Ectodermal cell (in vitro differentiated cells): ENCODE measurements around the gene GALNT6.
"Not testable (repeated sequence)": the region's sequence is repeated elsewhere in the genome, so short reads cannot be mapped to it uniquely, and the experiment has no call there.

ENCODE experiments used
- H3K27ac ChIP-seq: 2 replicates; pipeline ENCODE4 v1.7.0; 2013; ENCODE audit warnings: mild to moderate bottlenecking, low read depth, low read length; ENCODE audit not compliant: insufficient read depth, poor library complexity, severe bottlenecking
- H3K27me3 ChIP-seq: 2 replicates; pipeline ENCODE4 v1.7.0; 2013; ENCODE audit warnings: mild to moderate bottlenecking, low read length; ENCODE audit not compliant: insufficient read depth, control insufficient read depth, poor library complexity, severe bottlenecking
- H3K36me3 ChIP-seq: one replicate; pipeline ENCODE4 v1.7.0; 2013; ENCODE audit warnings: low read length; ENCODE audit not compliant: control insufficient read depth, insufficient read depth
- H3K4me1 ChIP-seq: one replicate; pipeline ENCODE4 v1.7.0; 2013; ENCODE audit warnings: low read length; ENCODE audit not compliant: control insufficient read depth, insufficient read depth
- H3K4me3 ChIP-seq: 2 replicates; pipeline ENCODE4 v1.7.0; 2013; ENCODE audit warnings: low read depth, low read length, control low read depth; ENCODE audit not compliant: insufficient read depth
- H3K9me3 ChIP-seq: 2 replicates; pipeline ENCODE4 v1.7.0; 2013; ENCODE audit warnings: mild to moderate bottlenecking, low read length, moderate library complexity; ENCODE audit not compliant: control insufficient read depth
- WGBS, 2 experiments: methylation state at CpG; one replicate each; pipeline ENCODE4 v1.1.7; 2013; ENCODE audit warnings: missing lambda C conversion rate in 2 of 2; 5-methylcytosine and 5-hydroxymethylcytosine counted together

Gene GALNT6

DNA sequence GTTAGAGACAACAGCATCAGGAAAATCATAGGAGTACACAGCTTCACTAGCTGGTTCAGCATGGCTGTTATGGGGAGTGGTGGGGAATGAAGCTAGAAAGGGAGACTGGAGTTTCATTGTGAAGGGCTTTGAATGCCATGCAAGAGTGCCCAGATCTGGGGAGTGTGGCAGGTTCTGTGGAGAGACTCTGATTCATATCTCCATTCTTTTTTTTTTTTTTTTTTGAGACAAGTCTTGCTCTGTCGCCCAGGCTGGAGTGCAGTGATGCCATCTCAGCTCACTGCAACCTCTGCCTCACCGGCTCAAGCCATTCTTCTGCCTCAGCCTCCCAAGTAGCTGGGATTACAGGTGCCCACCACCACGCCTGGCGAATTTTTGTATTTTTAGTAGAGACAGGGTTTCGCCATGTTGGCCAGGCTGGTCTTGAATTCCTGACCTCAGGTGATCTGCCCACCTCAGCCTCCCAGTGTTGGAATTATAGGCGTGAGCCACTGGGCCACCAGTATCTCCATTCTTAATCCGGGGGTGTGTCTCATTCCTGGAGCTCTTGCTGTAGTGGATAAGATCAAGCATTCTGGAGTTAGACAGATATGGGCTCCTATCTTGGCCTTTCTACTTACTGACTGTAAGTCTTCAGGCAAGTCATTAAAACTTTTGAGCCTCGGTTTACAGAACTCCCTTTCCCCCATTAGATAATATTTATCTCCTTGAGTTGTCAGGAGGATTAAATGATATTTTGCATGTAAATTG is 73.0 kb downstream of the GALNT6 start:
- not testable (repeated sequence) for H3K4me3 ChIP-seq, H3K27me3 ChIP-seq, H3K36me3 ChIP-seq, H3K27ac ChIP-seq, H3K9me3 ChIP-seq
- peaks cover 22% of the 10 kb centered on the region for H3K4me1 ChIP-seq
- 92 to 94% methylated on average over 7 to 8 of the region's 8 CpGs for WGBS, 2 experiments

DNA sequence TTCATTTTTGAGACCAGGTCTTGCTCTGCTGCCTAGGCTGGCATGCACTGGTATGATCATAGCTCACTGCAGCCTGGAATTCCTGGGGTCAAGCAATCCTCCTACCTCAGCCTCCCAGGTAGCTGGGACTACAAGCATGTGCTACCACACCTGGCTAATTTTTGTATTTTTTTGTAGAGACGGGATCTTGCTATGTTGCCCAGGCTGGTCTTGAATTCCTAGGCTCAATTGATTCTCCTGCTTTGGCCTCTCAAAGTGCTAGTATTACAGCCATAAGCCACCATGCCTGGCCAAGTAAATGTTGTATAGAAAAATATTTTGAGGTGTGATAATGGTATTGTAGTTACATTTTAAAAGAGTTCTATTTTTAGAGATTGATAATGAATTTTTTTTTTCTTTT is 79.8 kb downstream of the GALNT6 start:
- Histone ChIP-seq H3K27ac (no peak overlapping the region), H3K4me1 (no peaks in the 10 kb centered on the region), H3K4me3 (no peak overlapping the region), H3K27me3 (no peaks in the 10 kb centered on the region), H3K9me3 (no peaks in the 10 kb centered on the region), H3K36me3 (no peaks in the 10 kb centered on the region)
- 96 to 100% methylated on average over 1 of the region's 1 CpG for WGBS, 2 experiments

DNA sequence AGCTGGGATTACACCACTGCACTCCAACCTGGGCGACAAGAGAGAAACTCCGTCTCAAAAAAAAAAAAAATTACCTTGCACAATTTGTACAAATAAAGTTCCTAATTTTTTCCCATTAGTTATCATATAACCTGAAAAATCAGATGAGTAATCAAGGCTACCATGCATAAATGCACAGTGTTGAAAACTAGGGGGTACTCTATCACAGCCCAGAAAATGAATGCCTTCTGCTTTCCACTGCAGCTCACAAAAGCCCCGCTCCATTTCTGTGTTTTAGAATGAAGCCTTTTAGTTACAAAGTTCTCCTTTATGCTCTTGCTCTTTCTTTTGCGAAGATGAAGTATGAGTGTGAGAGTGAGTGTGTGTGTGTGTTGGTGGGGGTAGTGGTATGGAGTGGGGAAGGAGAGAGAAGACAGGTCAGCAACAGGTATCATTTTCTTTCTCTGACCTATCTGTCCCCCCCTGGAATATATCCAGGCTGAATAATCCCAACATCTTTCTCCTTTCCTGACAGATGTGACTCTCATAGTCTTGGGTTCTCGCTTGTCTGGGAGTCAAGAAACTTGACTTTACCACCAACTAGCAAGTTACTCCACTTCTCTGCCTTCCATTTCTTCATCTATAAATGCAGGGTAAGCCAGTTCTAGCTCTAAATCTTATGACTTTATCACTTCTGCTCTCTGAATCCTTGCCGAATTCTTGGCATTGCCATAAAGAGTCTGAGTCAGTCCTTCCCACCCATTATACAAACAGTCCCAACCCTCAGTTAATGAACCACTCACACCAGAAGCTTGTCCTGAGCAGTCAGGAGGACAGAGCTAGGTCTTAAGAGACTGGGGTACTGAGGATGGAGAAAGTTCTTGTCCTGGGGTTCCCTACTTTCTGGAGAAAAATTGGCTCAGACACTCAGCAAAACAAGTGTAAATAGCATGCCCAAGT is 83.3 kb downstream of the GALNT6 start:
- WGBS, 2 experiments, result 93 to 94% methylated on average over 5 to 6 of the region's 6 CpGs
- Histone ChIP-seq H3K27ac (no peak overlapping the region), H3K4me1 (no peaks in the 10 kb centered on the region), H3K27me3 (no peaks in the 10 kb centered on the region), H3K4me3 (no peak overlapping the region), H3K9me3 (no peaks in the 10 kb centered on the region), H3K36me3 (no peaks in the 10 kb centered on the region)

DNA sequence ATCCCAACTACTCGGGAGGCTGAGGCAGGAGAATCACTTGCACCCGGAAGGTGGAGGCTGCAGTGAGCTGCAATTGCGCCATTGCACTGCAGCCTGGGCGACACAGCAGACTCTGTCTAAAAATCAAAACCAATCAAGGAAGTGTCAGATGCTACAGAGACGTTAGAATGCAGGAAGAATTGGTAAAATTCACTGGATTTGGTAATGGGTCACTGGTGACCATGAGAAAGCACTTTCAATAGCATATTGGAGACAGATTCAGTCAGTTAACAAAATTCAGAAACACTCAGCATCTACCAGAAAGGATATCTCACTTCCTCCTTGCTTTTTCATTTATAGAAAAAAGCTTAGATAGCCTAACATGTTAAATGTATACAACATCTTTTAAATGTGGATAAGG is 84.7 kb downstream of the GALNT6 start:
- Histone ChIP-seq H3K4me1 (no peaks in the 10 kb centered on the region), H3K27me3 (no peaks in the 10 kb centered on the region), H3K36me3 (no peaks in the 10 kb centered on the region), H3K9me3 (no peaks in the 10 kb centered on the region), H3K27ac (no peak overlapping the region), H3K4me3 (no peak overlapping the region)
- WGBS, 2 experiments, result 93 to 96% methylated on average over 5 of the region's 5 CpGs
